Activated T-helper 1 cell treated with Interleukin-2 at 50 U/mL for 16 hours (primary cell): Measurements from ENCODE around the gene CEP85.
A peak's percentile ranks its signal among the peaks of the same experiment; 100 is the strongest.
"Not testable (repeated sequence)": the region's sequence is repeated elsewhere in the genome, so short reads cannot be mapped to it uniquely, and the experiment has no call there.

Source experiments
- DNase-seq: peaks from one replicate; pipeline ENCODE4 v3.0.0-alpha.2; 2020; ENCODE audit warnings: low read depth

The CEP85 gene

GRCh38 chr1:26290122-26290881 is 56.3 kb downstream of the CEP85 start:
- DNase-seq: no peak

GRCh38 chr1:26290882-26291261 is 56.9 kb downstream of the CEP85 start:
- DNase-seq: no peak

- DNase-seq: no peak
These were observed 57.4 kb downstream of the CEP85 start for GRCh38 chr1:26291433-26291832.

GRCh38 chr1:26291939-26292338 is 57.9 kb downstream of the CEP85 start:
- no peak for DNase-seq

GRCh38 chr1:26292735-26293134 is 58.7 kb downstream of the CEP85 start:
- DNase-seq: not testable (repeated sequence)

GRCh38 chr1:26293911-26294463 is 60.0 kb downstream of the CEP85 start:
- no peak for DNase-seq

GRCh38 chr1:26295194-26296138 is 61.5 kb downstream of the CEP85 start:
- DNase-seq: no peak

- DNase-seq: no peak
These were observed 62.5 kb downstream of the CEP85 start for GRCh38 chr1:26296340-26297056.

- no peak for DNase-seq
These were observed 63.2 kb downstream of the CEP85 start for GRCh38 chr1:26297057-26297790.

GRCh38 chr1:26297791-26298124 is 63.8 kb downstream of the CEP85 start:
- DNase-seq: no peak

- no peak for DNase-seq
These were observed 66.7 kb downstream of the CEP85 start for GRCh38 chr1:26300578-26301275.

GRCh38 chr1:26302733-26303405 is 68.9 kb downstream of the CEP85 start:
- no peak for DNase-seq

GRCh38 chr1:26305667-26306289 is 71.8 kb downstream of the CEP85 start:
- no peak for DNase-seq

- peak; percentile 83 for DNase-seq
These were observed 72.6 kb downstream of the CEP85 start, which contains the start of gene UBXN11 for GRCh38 chr1:26306290-26307229. Gene UBXN11, minus strand, starts transcription at chr1:26306636. Its CDS starts 3,753 bp downstream, at chr1:26302883.

GRCh38 chr1:26307363-26307781 is 73.4 kb downstream of the CEP85 start:
- no peak for DNase-seq

- not testable (repeated sequence) for DNase-seq
These were observed 74.2 kb downstream of the CEP85 start for GRCh38 chr1:26307966-26308899.

- DNase-seq: no peak
These were observed 80.5 kb downstream of the CEP85 start for GRCh38 chr1:26314501-26314900.
